Upper lobe of left lung (tissue), 6 donors: ENCODE results near the gene SLC41A3. TPM values are rescaled to one million over a fixed set of nuclear protein-coding genes. Genes with fewer than 3 reads are reported as not detected.

Source experiments
- ATAC-seq, 2 donors: fragments of 200-7000 bp; cut with Tn5 transposase; one replicate each; pipeline ENCODE4 v1.9.1; 2022; ENCODE audit warnings: mild to moderate bottlenecking in 2 of 2, moderate library complexity in 2 of 2; ENCODE audit not compliant: low FRiP score in 2 of 2
- DNase-seq, 2 donors: peaks; one replicate each; pipeline ENCODE4 v3.0.0-alpha.2; 2019 to 2020
- H3K27ac ChIP-seq, 4 donors: fragments of 200-600 bp; sonication (generic); one replicate each; pipeline ENCODE4 v1.5.1; 2016 to 2019
- H3K27me3 ChIP-seq, 4 donors: fragments of 200-600 bp; sonication (generic); one replicate each; pipeline ENCODE4 v1.5.1; 2017 to 2019
- H3K36me3 ChIP-seq, 4 donors: fragments of 200-600 bp; sonication (generic); one replicate each; pipeline ENCODE4 v1.5.1; 2016 to 2019
- H3K4me1 ChIP-seq, 4 donors: fragments of 200-600 bp; sonication (generic); one replicate each; pipeline ENCODE4 v1.5.1; 2018 to 2019
- H3K4me3 ChIP-seq, 4 donors: fragments of 200-600 bp; sonication (generic); one replicate each; pipeline ENCODE4 v1.5.1; 2017 to 2019; ENCODE audit warnings: mild to moderate bottlenecking in 2 of 4, moderate library complexity in 1 of 4
- H3K9me3 ChIP-seq, 4 donors: fragments of 200-600 bp; sonication (generic); one replicate each; pipeline ENCODE4 v1.5.1; 2018 to 2019
- EP300 ChIP-seq, 4 donors: sonication (generic); formaldehyde crosslinking; IDR thresholded peaks; one replicate each; pipeline ENCODE4 v1.5.1; 2017; ENCODE audit warnings: antibody characterized with exemption in 4 of 4, control low read depth in 2 of 4
- POLR2A ChIP-seq, 4 donors: fragments of 450-650 bp; IDR thresholded peaks; one replicate each; pipeline ENCODE4 v1.5.1; 2016 to 2017; ENCODE audit warnings: antibody characterized with exemption in 4 of 4, mild to moderate bottlenecking in 2 of 4
- POLR2AphosphoS5 ChIP-seq, 2 donors: sonication (generic); formaldehyde crosslinking; IDR thresholded peaks; one replicate each; pipeline ENCODE4 v1.5.1; 2017; ENCODE audit warnings: antibody characterized with exemption in 2 of 2
- WGBS, 2 donors: methylation state at CpG; one replicate each; pipeline ENCODE4 v1.1.5; 2017 to 2018; 5-methylcytosine and 5-hydroxymethylcytosine counted together
- total RNA-seq, 6 donors: library from RNA; depleted of rRNA in 4 of 6; stranded (reverse); fragments of >200 nt in 4 of 6; gene quantifications; one replicate each; pipeline versions ENCODE4 v1.1.0 to v1.2.1, GENCODE V29; 2016 to 2021
- TF ChIP-seq, protein P1 (sequence below), 6 experiments: fragments of 450-650 bp in 4 of 6; fragments of 200-600 bp in 2 of 6; sonication (generic) in 2 of 6; IDR thresholded peaks; one replicate each; pipeline ENCODE4 v1.5.1; 2016 to 2019; ENCODE audit warnings: antibody characterized with exemption in 6 of 6
- donor health status: DM: no; HTN: no; CAD: no; lungs with moderate emphysema.
- donor health status: DM: no; HTN: yes; CAD: no; lungs with severe emphysema.

Gene SLC41A3
- total RNA-seq, 6 donors from 2014 or later, result 17.1 to 40.1 (median 32.3) TPM

DNA sequence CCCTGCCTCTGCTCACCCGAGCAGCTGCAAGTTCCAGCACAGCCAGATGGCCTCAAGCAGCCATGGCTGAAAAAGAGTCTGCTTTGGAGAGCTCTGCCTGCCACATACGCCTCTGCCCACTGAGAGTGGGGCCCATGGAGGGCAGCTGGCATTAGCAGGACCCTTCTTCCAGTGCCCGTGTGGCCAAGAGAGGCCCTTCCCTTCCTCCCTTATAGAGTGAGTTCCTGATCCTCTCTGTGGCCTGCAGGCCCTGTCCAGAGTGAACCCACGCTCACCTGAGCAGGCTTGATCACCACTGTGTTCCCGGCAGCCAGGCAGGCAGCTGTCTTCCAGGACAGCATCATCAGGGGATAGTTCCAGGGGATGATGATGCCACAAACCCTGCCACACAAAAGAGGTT, 41.4 kb upstream of the SLC41A3 start:
- WGBS, 2 donors, result 84 to 100% methylated on average over 1 to 4 of the region's 5 CpGs
- Histone ChIP-seq H3K36me3 (no peaks in the 10 kb centered on the region), H3K27ac (no peak overlapping the region), H3K4me1 (peaks cover 0 to 14% (median 7%) of the 10 kb centered on the region in 4 donors), H3K9me3 (no peaks in the 10 kb centered on the region), H3K27me3 (no peaks in the 10 kb centered on the region), H3K4me3 (no peak overlapping the region)
- no peak for ATAC-seq
- TF ChIP-seq POLR2A (IDR thresholded peaks at IDR 0.05), result no peak
- TF ChIP-seq EP300 (IDR thresholded peaks at IDR 0.05), result no peak
- no peak for TF ChIP-seq POLR2AphosphoS5 (IDR thresholded peaks at IDR 0.05)
- TF ChIP-seq, protein P1, sequence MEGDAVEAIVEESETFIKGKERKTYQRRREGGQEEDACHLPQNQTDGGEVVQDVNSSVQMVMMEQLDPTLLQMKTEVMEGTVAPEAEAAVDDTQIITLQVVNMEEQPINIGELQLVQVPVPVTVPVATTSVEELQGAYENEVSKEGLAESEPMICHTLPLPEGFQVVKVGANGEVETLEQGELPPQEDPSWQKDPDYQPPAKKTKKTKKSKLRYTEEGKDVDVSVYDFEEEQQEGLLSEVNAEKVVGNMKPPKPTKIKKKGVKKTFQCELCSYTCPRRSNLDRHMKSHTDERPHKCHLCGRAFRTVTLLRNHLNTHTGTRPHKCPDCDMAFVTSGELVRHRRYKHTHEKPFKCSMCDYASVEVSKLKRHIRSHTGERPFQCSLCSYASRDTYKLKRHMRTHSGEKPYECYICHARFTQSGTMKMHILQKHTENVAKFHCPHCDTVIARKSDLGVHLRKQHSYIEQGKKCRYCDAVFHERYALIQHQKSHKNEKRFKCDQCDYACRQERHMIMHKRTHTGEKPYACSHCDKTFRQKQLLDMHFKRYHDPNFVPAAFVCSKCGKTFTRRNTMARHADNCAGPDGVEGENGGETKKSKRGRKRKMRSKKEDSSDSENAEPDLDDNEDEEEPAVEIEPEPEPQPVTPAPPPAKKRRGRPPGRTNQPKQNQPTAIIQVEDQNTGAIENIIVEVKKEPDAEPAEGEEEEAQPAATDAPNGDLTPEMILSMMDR (IDR thresholded peaks at IDR 0.05), result no peak
- DNase-seq, result peak in 1 of 2 donors; percentile 4

DNA sequence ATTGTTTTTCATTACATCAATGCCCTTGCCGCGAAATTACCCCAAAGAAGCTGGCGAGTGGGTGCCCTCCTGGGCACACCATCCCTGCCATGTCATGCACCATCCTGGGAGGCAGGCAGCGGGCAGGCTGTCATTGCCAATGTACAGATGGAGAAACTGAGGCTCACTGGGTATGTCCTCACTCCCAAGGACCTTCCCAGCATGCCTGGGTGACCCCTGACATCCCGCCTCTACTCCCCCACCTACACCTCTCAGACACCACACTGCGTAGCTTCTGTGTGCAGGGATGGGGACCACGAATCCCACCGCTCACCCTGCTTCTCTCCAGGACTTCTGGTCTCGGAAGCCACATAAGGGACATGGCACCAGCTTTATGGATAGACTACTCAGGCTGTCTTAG, 41.0 kb upstream of the SLC41A3 start:
- H3K4me1 ChIP-seq, result peaks cover 0 to 11% (median 7%) of the 10 kb centered on the region in 4 donors
- WGBS, 2 donors, result 92 to 95% methylated on average over 8 to 9 of the region's 9 CpGs
- DNase-seq (peak in 1 of 2 donors; percentile 10), ATAC-seq (no peak)
- H3K9me3 ChIP-seq, result no peaks in the 10 kb centered on the region
- no peak overlapping the region for H3K27ac ChIP-seq
- H3K36me3 ChIP-seq, result no peaks in the 10 kb centered on the region
- TF ChIP-seq POLR2AphosphoS5 (IDR thresholded peaks at IDR 0.05), result no peak
- no peak for TF ChIP-seq EP300 (IDR thresholded peaks at IDR 0.05)
- no peak for TF ChIP-seq POLR2A (IDR thresholded peaks at IDR 0.05)
- TF ChIP-seq, protein P1 (IDR thresholded peaks at IDR 0.05), result no peak
- H3K27me3 ChIP-seq, result no peaks in the 10 kb centered on the region
- H3K4me3 ChIP-seq, result no peak overlapping the region

DNA sequence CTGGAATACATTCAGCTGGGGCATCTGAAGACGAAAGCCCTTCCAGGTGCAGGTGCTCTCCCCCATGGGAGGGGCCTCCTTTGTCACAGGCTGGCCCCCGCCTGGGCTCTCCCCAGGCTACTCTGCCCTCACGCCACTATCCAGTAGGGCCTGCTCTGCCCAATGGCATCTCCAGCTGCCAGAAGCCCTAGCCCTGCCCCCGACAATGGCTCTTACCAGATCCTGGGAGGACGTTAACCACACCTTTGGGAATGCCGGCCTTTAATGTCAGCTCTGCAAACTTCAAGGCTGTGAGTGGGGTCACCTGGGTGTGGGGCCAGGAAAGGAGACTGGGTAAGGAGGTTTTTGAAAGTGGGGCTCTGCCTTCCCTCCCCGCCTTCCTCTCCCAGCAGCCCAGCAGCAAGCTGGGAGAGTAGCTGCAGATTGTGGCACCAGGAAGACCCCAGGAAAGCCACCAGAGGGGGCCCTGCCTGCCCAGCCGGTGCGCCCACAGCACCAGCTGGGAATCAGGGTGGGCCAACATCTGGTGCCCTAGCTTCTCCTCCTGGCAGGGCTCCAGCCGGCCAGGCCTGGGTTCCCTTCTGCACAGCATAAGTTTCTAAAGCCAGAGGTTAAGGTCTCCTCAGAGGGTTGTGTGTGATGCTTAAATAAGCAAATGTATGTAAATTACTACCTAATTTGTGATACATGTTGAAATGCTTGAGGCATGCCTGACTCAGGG, 40.4 kb upstream of the SLC41A3 start:
- ATAC-seq, result no peak
- DNase-seq, result peak in 1 of 2 donors; percentile 14
- 69 to 77% methylated on average over 4 to 10 of the region's 10 CpGs for WGBS, 2 donors
- Histone ChIP-seq H3K27me3 (no peaks in the 10 kb centered on the region), H3K9me3 (no peaks in the 10 kb centered on the region), H3K4me1 (peaks cover 0 to 5% (median 3%) of the 10 kb centered on the region in 4 donors), H3K4me3 (no peak overlapping the region), H3K27ac (no peak overlapping the region), H3K36me3 (no peaks in the 10 kb centered on the region)
- no peak for TF ChIP-seq POLR2A (IDR thresholded peaks at IDR 0.05)
- TF ChIP-seq, protein P1 (IDR thresholded peaks at IDR 0.05), result no peak
- no peak for TF ChIP-seq EP300 (IDR thresholded peaks at IDR 0.05)
- no peak for TF ChIP-seq POLR2AphosphoS5 (IDR thresholded peaks at IDR 0.05)

DNA sequence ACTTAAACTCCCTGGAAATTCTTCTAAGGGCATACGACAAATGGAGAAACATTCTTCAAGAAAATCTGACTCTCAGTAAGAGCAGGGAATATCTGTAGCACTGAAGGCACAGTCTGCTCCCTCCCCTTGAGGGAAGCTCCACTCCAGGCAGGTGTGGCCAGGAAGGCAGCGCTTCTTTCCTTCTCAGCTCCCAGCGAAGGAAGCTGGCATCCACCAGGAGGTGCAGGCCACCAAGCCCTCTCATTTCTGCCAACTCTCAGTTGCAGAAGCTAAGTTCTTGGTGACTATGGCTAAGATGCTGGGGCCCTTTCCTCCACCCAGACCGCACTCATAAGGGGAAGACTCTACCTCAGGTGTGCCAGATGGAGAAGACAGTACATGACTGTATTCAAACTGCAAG, 37.7 kb upstream of the SLC41A3 start:
- Histone ChIP-seq H3K9me3 (no peaks in the 10 kb centered on the region), H3K4me3 (no peak overlapping the region), H3K4me1 (no peaks in the 10 kb centered on the region), H3K27ac (no peak overlapping the region), H3K36me3 (no peaks in the 10 kb centered on the region), H3K27me3 (no peaks in the 10 kb centered on the region)
- no peak for ATAC-seq
- TF ChIP-seq EP300 (IDR thresholded peaks at IDR 0.05) (no peak), POLR2A (IDR thresholded peaks at IDR 0.05) (no peak), POLR2AphosphoS5 (IDR thresholded peaks at IDR 0.05) (no peak)
- TF ChIP-seq, protein P1 (IDR thresholded peaks at IDR 0.05), result no peak
- WGBS, 2 donors, result 82 to 93% methylated on average over 3 to 4 of the region's 4 CpGs
- peak in 1 of 2 donors; percentile 10 for DNase-seq

DNA sequence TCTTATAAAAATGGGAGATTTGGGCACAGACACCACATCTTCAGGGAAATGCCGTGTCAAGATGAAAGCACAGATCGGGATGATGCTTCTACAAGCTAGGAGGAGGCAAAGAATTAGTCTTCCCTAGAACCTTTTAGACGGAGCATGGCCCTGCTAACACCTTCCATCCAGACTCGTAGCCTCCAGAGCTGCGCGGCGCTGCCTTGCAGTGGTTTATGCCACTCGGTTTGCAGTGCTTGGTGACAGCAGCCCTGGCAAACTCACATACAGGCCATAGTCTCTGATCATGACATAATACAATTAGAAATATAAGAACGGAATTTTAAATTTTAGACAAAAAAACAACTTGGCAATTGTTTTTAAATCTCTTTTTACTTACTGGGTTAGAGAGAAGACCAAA, 37.1 kb upstream of the SLC41A3 start:
- H3K36me3 ChIP-seq, result no peaks in the 10 kb centered on the region
- H3K27me3 ChIP-seq, result no peaks in the 10 kb centered on the region
- 93 to 94% methylated on average over 8 to 9 of the region's 9 CpGs for WGBS, 2 donors
- TF ChIP-seq POLR2A (IDR thresholded peaks at IDR 0.05), result no peak
- no peak for TF ChIP-seq EP300 (IDR thresholded peaks at IDR 0.05)
- TF ChIP-seq POLR2AphosphoS5 (IDR thresholded peaks at IDR 0.05), result no peak
- DNase-seq (no peak), ATAC-seq (no peak)
- no peaks in the 10 kb centered on the region for H3K9me3 ChIP-seq
- H3K4me3 ChIP-seq, result no peak overlapping the region
- H3K4me1 ChIP-seq, result no peaks in the 10 kb centered on the region
- H3K27ac ChIP-seq, result no peak overlapping the region
